ENCODE measurements around the gene HRK.
"Not testable (repeated sequence)": the region's sequence is repeated elsewhere in the genome, so short reads cannot be mapped to it uniquely, and the experiment has no call there.

HRK gene

DNA sequence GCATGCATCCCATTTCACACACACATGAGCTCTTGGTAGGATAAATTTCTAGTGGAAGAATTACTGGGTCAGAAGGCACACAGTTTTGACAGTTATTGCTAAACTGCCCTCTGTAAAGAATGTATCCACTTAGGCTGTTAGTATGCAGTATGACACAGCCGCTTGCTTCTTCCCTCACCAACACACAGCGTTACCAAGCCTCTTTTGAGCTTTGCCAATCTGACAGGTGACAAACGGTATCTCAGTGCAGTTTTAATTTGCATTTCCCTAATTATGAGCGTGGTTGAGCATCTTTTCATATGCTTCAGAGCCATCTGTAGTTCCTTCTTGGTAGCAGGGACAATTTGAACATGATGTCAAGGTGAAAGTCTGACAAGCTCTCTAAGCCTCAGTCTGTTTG lies 42.9 kb downstream of the HRK start:
- no peak for DNase-seq (ENCODE audit: low spot score in 2 of 2)

DNA sequence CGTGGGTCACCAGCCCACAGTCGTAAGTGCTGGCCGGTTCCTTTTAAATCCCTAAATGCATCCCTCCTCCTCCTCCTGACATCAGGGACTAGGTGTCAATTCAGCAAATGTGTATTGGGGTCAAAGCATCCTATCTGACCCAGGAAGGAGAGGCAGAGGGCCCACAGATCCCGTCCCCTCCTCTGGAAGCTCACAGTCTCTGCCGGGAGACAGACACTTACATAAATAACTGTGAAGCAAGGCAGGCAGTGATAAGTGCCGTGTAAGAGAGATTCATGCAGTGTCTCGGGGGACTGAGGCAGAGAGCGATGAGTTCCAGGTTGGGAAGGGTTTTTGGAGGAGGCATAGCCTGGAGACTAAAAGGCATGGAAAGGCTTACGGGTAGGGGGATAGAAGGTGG lies 44.1 kb downstream of the HRK start:
- no peak overlapping the region for H3K27ac Mint-ChIP-seq
- no peaks in the 10 kb centered on the region for H3K27me3 Mint-ChIP-seq
- DNase-seq (ENCODE audit: low spot score in 2 of 2) = no peak
- no peak for ATAC-seq (ENCODE audit: low read depth)
- H3K9me3 Mint-ChIP-seq = peaks cover 2% of the 10 kb centered on the region
- peaks cover 12% of the 10 kb centered on the region for H3K4me1 Mint-ChIP-seq
- no peak overlapping the region for H3K4me3 Mint-ChIP-seq
- H3K36me3 Mint-ChIP-seq = peaks cover 10% of the 10 kb centered on the region

More for the DNA sequence above, 42.9 kb downstream of the HRK start:
- no peak overlapping the region for H3K4me3 Mint-ChIP-seq
- H3K27ac Mint-ChIP-seq = peak overlapping the region; percentile 75
- H3K27me3 Mint-ChIP-seq = no peaks in the 10 kb centered on the region
- H3K36me3 Mint-ChIP-seq = peaks cover 11% of the 10 kb centered on the region
- peaks cover 2% of the 10 kb centered on the region for H3K9me3 Mint-ChIP-seq
- H3K4me1 Mint-ChIP-seq = peaks cover 12% of the 10 kb centered on the region
- peak; percentile 73 for ATAC-seq (ENCODE audit: low read depth)

DNA sequence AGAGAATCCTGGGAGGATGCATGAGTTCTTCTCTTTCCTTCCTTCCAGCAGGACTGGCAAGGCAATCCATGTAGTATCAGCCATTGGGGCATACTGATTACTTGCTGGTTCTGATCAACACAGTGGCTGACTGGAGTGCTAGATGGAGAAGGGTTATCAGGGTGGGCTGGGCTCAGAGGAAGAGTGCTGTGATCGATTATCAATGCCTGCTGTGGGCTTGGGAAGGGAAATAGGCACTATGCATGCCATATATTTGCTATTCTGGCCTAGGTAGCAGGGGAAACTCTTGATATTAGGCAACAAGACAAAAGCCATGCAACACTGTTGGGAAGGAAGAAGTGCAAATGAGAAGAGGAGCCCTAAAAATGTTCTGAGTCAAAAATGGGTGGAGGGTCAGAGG lies 45.8 kb downstream of the HRK start:
- Mint-ChIP-seq H3K27me3 (no peaks in the 10 kb centered on the region), H3K9me3 (peaks cover 2% of the 10 kb centered on the region), H3K4me1 (peaks cover 12% of the 10 kb centered on the region), H3K27ac (no peak overlapping the region), H3K36me3 (peaks cover 10% of the 10 kb centered on the region), H3K4me3 (no peak overlapping the region)
- DNase-seq (ENCODE audit: low spot score in 2 of 2) (no peak), ATAC-seq (ENCODE audit: low read depth) (no peak)

DNA sequence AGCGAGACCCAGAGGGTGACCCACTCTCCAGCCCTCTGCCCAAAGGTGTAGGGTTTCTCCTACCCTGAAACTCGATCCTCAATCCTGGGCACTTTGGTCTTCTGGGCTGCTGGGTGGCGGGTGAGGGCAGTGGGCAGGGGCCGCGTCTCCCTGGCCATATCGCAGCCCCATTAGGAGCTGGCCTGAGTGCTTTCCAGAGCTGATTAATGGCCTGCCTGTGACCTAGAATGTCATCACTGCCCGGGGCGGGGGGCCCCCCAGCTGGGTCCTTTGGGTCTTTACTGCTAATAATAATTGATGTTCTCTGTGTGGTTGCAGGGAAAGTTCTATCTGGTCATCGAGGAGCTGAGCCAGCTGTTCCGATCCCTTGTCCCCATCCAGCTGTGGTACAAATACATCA lies 47.8 kb downstream of the HRK start:
- peaks cover 12% of the 10 kb centered on the region for H3K36me3 Mint-ChIP-seq
- ATAC-seq (ENCODE audit: low read depth) (no peak), DNase-seq (ENCODE audit: low spot score in 2 of 2) (no peak)
- H3K27me3 Mint-ChIP-seq = no peaks in the 10 kb centered on the region
- no peak overlapping the region for H3K4me3 Mint-ChIP-seq
- peaks cover 8% of the 10 kb centered on the region for H3K4me1 Mint-ChIP-seq
- H3K9me3 Mint-ChIP-seq = peaks cover 2% of the 10 kb centered on the region
- H3K27ac Mint-ChIP-seq = no peak overlapping the region

DNA sequence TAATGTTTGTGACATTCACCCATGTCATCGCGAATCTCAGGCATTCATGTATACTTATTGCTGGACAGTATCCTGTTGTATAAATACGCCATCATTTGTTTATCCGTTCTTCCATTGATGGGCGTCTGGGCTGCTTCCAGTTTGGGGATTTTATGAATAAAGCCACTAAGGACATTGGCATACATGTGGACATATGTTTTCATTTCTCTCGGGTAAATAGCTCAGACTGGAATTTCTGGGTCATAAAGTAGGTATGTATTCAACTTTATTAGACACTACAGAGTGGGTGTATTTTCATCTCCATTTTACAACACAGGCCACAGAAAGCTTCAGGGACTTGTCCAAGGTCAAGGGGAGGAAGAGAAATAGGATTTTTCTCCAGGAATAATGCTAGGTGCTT lies 48.9 kb downstream of the HRK start:
- Mint-ChIP-seq H3K4me1 (peaks cover 6% of the 10 kb centered on the region), H3K36me3 (peaks cover 12% of the 10 kb centered on the region)
- DNase-seq (ENCODE audit: low spot score in 2 of 2) = no peak

DNA sequence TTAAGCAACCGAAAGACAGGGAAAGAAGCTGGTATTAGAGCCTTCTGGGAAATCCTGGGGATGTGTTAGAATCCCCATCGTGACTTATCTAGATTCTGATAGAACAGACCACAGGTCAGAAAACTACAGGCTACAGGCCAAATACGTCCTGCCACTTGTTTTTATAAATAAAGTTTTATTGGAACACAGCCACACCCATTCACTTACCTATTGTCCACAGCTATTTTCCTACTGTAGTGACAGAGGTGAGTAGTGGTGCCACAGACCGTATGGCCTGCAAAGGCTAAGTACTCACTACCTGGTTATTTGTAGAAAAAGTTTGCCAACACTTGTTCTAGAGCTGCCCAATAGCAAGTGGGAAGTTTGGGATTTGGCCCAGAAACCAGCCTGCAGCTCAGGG lies 53.8 kb downstream of the HRK start:
- Mint-ChIP-seq H3K4me3 (no peak overlapping the region), H3K36me3 (peaks cover 8% of the 10 kb centered on the region), H3K27ac (no peak overlapping the region), H3K27me3 (no peaks in the 10 kb centered on the region), H3K9me3 (no peaks in the 10 kb centered on the region), H3K4me1 (no peaks in the 10 kb centered on the region)
- DNase-seq (ENCODE audit: low spot score in 2 of 2) = no peak
- ATAC-seq (ENCODE audit: low read depth) = no peak

More for the DNA sequence above, 48.9 kb downstream of the HRK start:
- no peak overlapping the region for H3K27ac Mint-ChIP-seq
- H3K27me3 Mint-ChIP-seq = no peaks in the 10 kb centered on the region
- no peak for ATAC-seq (ENCODE audit: low read depth)
- H3K9me3 Mint-ChIP-seq = peaks cover 2% of the 10 kb centered on the region
- no peak overlapping the region for H3K4me3 Mint-ChIP-seq

DNA sequence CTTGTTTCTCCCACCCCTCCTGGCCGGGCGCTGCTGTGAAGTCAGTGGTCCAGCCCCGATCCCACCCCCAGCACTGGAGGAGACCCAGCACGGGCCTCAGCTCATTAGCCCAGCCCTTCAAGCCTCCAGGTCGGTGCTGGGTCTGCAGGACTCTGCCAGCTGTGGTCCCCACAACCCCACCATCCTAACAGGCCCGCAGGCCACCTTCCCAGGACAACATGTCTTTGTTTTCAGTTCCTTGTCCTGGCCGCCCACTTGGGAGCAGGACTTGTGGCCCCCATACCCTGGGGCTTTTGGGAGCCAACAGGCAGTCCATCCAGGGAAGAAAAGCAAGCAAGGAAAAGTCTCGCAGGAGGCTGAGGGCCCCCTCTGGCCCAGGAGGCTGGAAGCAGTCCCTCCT lies 60.0 kb downstream of the HRK start:
- peaks cover 18% of the 10 kb centered on the region for H3K4me1 Mint-ChIP-seq
- no peak overlapping the region for H3K27ac Mint-ChIP-seq

DNA sequence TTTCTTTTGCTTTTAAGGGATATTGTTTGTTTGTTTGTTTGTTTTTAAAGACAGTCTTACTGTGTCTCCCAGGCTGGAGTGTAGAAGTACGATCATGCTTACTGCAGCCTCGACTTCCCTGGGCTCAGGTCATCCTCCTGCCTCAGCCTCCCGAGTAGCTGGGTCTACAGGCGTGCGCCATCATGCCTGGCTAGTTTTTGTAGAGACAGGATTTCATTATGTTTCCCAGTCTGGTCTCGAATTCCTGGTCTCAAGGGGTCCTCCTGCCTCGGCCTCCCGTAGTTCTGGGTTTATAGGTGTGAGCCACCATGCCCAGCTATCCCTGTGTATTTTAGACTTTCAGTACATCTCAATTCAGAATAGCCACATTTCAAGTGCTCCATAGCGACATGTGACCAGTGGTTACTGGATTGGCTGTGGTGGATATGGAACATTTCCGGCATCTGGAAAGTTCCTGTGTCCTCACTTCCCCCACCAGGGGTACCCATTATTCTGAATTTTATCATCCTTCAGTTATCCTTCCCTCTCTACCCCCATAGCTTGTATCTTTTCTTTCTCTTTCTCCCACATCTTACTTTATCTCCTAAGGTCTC lies 61.1 kb downstream of the HRK start:
- DNase-seq (ENCODE audit: low spot score in 2 of 2) = no peak
- Mint-ChIP-seq H3K4me3 (peak overlapping the region; percentile 50), H3K27me3 (no peaks in the 10 kb centered on the region), H3K4me1 (peaks cover 22% of the 10 kb centered on the region), H3K36me3 (peaks cover 3% of the 10 kb centered on the region), H3K9me3 (no peaks in the 10 kb centered on the region), H3K27ac (peak overlapping the region; percentile 98)
- ATAC-seq (ENCODE audit: low read depth) = no peak

More for the DNA sequence above, 60.0 kb downstream of the HRK start:
- H3K36me3 Mint-ChIP-seq = peaks cover 7% of the 10 kb centered on the region
- H3K9me3 Mint-ChIP-seq = no peaks in the 10 kb centered on the region
- H3K4me3 Mint-ChIP-seq = peak overlapping the region; percentile 24
- ATAC-seq (ENCODE audit: low read depth) (no peak), DNase-seq (ENCODE audit: low spot score in 2 of 2) (no peak)
- H3K27me3 Mint-ChIP-seq = no peaks in the 10 kb centered on the region

DNA sequence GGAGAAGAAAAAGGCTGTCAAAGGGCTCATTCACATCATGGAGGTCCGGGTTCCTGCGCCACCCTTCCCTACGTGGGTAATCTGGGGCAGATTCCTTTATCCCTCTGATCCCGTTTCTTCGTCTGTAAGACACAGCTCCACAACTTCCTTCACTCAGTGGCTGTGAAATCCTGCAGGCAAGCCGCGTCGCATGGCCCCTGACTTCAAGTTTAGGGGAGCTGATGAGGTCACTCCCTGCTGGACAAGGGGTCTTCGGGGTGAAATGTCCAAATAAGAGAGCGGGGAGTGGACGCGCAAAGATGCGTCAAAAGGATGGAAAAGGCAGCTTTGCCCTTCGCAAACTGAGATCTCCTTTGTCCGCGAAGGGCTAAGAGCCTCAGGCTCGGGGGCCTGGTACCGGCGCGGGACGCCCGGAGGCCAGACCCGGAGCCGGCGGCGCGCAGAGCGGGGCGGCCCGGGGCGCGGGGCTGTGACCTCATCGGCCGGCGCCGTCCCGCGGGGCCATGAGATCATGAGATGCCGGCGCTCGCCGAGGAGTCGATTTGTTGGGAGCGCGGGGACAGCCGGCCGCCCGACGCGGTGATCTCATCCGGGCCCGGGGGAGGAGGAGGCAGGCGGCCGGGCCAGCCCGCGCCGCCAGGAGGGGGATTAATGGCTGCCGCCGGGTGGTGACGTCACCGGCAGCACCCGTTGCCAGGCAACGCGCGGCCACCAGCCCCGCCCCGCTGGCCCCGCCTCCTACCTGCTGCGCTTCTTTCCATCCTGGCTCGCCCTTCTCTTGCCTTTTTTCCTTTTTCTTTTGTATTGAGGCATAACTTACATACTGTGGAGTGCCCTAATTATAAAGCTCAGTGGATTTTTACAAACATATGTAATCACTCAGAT lies 62.1 kb downstream of the HRK start:
- DNase-seq (ENCODE audit: low spot score in 2 of 2) = peak; percentile 87 to 89
- peak overlapping the region; percentile 97 for H3K4me3 Mint-ChIP-seq
- H3K9me3 Mint-ChIP-seq = no peaks in the 10 kb centered on the region
- H3K27me3 Mint-ChIP-seq = no peaks in the 10 kb centered on the region
- peaks cover 27% of the 10 kb centered on the region for H3K4me1 Mint-ChIP-seq
- H3K36me3 Mint-ChIP-seq = no peaks in the 10 kb centered on the region
- ATAC-seq (ENCODE audit: low read depth) = peak; percentile 83
- H3K27ac Mint-ChIP-seq = peak overlapping the region; percentile 98

DNA sequence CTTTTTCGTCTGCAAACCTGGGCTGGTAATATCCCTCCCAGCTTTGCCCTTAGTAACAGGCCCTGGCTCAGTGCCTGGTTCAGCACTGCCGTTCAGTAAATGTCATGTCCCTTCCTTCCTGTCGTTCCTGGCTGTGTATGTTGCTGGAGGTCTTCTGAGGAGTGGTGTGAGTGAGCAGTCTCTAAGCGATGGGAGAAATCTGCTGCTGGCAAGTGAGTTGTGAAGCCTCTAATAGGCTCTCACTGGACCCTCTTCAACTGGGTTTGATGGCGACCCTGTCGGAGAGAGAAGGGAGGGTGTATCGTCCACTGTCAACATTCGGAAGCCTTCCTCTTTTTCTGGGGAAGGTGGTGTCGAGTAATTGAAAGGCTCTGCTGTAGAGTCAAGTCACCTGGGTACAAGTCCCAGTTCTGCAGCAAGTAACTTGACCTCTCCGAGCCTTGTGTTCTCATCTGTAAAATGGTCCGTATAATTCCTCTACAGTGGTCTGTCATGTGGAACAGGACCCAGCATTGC lies 62.8 kb downstream of the HRK start:
- ATAC-seq (ENCODE audit: low read depth) (peak; percentile 4), DNase-seq (ENCODE audit: low spot score in 2 of 2) (no peak)
- Mint-ChIP-seq H3K4me1 (peaks cover 34% of the 10 kb centered on the region), H3K27me3 (no peaks in the 10 kb centered on the region), H3K9me3 (no peaks in the 10 kb centered on the region), H3K4me3 (peak overlapping the region; percentile 97), H3K36me3 (no peaks in the 10 kb centered on the region), H3K27ac (peak overlapping the region; percentile 98)

DNA sequence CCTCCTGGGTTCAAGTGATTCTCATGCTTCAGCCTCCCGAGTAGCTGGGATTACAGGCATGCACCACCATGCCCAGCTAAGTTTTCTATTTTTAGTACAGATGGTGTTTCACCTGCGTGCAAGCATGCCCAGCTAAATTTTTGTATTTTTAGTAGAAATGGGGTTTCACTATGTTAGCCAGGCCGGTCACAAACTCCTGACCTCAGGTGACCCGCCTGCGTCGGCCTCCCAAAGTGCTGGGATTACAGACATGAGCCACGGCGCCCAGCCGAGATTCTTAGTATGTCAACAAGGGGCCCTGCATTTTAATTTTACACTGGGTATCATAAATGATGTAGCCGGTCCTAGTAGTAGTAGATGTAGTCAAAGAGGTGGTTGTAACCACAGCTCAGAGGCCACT lies 66.5 kb downstream of the HRK start:
- Mint-ChIP-seq H3K4me1 (peaks cover 36% of the 10 kb centered on the region), H3K27ac (peak overlapping the region; percentile 69)
- not testable (repeated sequence) for H3K36me3 Mint-ChIP-seq; H3K9me3 Mint-ChIP-seq; ATAC-seq (ENCODE audit: low read depth); DNase-seq (ENCODE audit: low spot score in 2 of 2); H3K27me3 Mint-ChIP-seq; H3K4me3 Mint-ChIP-seq

DNA sequence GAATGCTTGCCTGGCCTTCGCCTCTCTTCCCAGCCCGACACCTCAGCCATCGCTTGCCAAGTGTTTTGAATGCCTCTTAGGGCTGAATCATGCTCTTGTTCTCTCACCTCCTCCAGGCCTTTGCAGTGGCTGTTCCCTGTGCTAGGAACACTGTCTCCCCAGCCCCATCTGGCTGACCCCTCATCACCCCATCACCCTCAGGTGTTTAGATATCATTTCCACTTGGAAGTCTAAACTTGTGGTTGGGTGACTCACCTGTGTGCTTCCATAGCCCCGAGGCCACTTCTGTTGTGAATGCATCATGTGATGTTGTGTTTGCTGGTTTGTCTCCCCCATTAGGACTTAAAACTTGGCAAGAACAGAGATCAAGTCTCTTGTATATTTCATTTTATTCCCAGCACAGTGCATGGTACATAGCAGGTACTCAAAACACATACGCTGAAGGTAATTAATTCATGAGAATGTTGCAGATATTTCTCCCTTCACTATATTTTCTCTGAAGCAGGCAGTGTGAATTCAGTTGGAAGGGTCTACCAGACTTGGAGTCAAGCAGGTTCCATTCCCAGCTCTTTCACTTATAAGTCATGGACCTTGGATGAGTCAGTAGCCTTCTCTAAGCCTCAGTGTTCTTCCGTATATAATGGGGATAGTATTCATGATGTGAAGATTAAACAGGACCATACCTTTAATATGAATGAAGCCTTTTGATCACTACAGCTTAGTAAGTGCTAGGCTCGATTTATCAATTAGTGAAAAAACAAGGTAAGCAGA lies 67.8 kb downstream of the HRK start:
- Mint-ChIP-seq H3K27me3 (no peaks in the 10 kb centered on the region), H3K4me1 (peaks cover 31% of the 10 kb centered on the region), H3K36me3 (peaks cover 2% of the 10 kb centered on the region), H3K4me3 (no peak overlapping the region), H3K27ac (peak overlapping the region; percentile 69), H3K9me3 (no peaks in the 10 kb centered on the region)
- DNase-seq (ENCODE audit: low spot score in 2 of 2) (no peak), ATAC-seq (ENCODE audit: low read depth) (no peak)

DNA sequence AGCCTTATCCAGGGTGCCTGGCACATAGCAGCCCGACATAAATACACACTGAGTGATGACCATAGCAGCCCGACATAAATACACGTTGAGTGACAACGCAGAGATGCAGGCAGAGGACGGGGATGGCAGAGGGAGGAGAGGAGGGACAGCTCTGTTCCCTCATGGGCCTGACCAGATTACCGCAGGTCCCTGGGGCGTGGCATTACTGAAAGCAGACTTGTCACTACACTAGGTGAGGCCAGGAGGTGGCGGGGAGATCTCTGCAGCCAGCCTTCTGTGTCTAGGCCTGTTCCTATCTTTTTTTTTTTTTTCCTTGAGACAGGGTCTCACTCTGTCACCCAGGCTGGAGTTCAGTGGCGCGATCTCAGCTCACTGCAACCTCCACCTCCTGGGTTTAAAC lies 69.0 kb downstream of the HRK start:
- no peaks in the 10 kb centered on the region for H3K27me3 Mint-ChIP-seq
- H3K9me3 Mint-ChIP-seq = no peaks in the 10 kb centered on the region
- H3K36me3 Mint-ChIP-seq = peaks cover 2% of the 10 kb centered on the region
- DNase-seq (ENCODE audit: low spot score in 2 of 2) (no peak), ATAC-seq (ENCODE audit: low read depth) (peak; percentile 47)
- H3K4me1 Mint-ChIP-seq = peaks cover 26% of the 10 kb centered on the region
- no peak overlapping the region for H3K27ac Mint-ChIP-seq
- H3K4me3 Mint-ChIP-seq = no peak overlapping the region

Data from memory B cell (primary cell).